ENCODE data around the gene SLC1A2.

SLC1A2 gene

DNA sequence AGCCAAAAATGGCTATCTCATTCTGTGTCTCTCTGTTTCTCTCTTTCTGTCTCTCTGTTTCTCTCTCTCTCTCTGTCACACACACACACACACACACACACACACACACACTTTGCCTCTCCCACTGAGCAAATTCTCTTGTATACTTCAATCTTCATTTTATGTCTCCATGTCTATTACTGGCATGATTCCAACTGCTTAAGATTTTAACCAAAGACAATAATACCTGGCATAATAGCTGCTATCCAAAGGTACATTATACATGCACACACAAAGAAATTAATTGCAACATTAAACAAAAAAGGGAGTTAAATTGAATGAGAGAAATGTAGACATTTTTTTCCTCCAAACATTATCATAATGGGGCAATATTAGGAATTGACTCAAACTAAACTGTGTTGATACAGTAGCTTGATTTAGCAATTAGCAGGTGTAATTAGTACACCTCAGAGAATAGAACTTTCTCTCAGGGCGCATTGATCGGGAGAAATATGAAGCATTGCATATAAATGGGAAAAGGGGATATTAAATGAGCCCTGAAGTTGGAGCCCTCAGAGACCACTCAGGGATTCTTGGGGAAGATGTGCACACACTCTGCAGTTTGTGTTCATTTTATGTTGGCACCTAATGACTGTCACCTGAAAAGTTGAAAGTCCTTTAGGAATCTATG is 17.4 kb upstream of the SLC1A2 start:
- Histone ChIP-seq H3K14ac (ENCODE audit: low read length) (no peak overlapping the region), H2BK15ac (ENCODE audit: low read length) (no peak overlapping the region), H3K79me1 (ENCODE audit: low read depth, low read length) (peaks cover 2% of the 10 kb centered on the region), H3K27me3 (ENCODE audit: control insufficient read depth in 3 of 3, insufficient read depth in 3 of 3, low read depth in 1 of 3, low read length in 3 of 3) (peaks cover 0 to 9% (median 2%) of the 10 kb centered on the region in 3 experiments), H3K36me3 (replicated peaks in 1 of 2; ENCODE audit: control insufficient read depth in 2 of 2, insufficient read depth in 2 of 2, low read length in 2 of 2) (peaks cover 0 to 22% of the 10 kb centered on the region in 2 donors), H3K9ac (ENCODE audit: low read depth, low read length, poor library complexity) (no peak overlapping the region), H3K4me2 (ENCODE audit: insufficient read depth, low read length, poor library complexity, severe bottlenecking) (no peak overlapping the region), H2BK12ac (ENCODE audit: low read length) (no peak overlapping the region), H2AFZ (ENCODE audit: low read length) (no peak overlapping the region), H2AK5ac (ENCODE audit: low read depth, low read length) (no peak overlapping the region), H2BK5ac (ENCODE audit: low read length) (no peak overlapping the region), H3K4me3 (ENCODE audit: low read length in 2 of 2) (no peak overlapping the region), H3K27ac (replicated peaks; ENCODE audit: low read length) (no peak overlapping the region), H4K8ac (ENCODE audit: low read depth, low read length) (no peak overlapping the region), H3K18ac (ENCODE audit: low read length) (no peak overlapping the region), H3K9me3 (replicated peaks in 1 of 2; ENCODE audit: control insufficient read depth in 2 of 2, insufficient read depth in 1 of 2, low read depth in 1 of 2, low read length in 2 of 2) (no peaks in the 10 kb centered on the region), H3K23ac (ENCODE audit: low read depth, low read length, poor library complexity) (no peak overlapping the region), H4K91ac (ENCODE audit: low read depth, low read length, poor library complexity) (no peak overlapping the region), H3K4ac (ENCODE audit: low read length) (no peak overlapping the region), H3K4me1 (ENCODE audit: control insufficient read depth in 2 of 2, insufficient read depth in 1 of 2, low read depth in 1 of 2, low read length in 2 of 2) (no peaks in the 10 kb centered on the region), H2BK120ac (ENCODE audit: low read depth, low read length) (no peak overlapping the region)
- no peak for DNase-seq (ENCODE audit: low spot score)
- no CpG with 5 or more reads among the region's 2 CpGs for WGBS, 2 donors (ENCODE audit: extremely low coverage in 2 of 2, insufficient read length in 2 of 2, insufficient replicate concordance in 1 of 2)

DNA sequence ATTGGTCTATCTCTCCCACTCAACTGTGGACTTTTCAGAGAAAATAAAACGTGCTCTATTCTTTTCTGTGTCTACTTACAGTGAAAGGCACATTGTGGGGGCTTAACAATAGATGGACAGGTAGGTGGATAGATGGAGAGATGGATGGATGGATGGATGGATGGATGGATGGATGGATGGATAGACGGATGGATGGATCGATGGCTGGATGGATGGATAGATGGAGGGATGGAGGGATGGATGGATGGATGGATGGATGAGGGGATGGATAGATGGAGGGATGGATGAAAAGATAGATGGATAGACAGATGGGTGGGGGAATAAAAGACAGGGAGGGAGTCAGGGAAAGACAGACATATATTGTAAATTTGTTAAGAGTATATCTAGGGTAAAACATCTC is 14.2 kb upstream of the SLC1A2 start:
- Histone ChIP-seq H2BK5ac (ENCODE audit: low read length) (no peak overlapping the region), H2AK5ac (ENCODE audit: low read depth, low read length) (no peak overlapping the region), H3K23ac (ENCODE audit: low read depth, low read length, poor library complexity) (no peak overlapping the region), H3K18ac (ENCODE audit: low read length) (no peak overlapping the region), H3K9ac (ENCODE audit: low read depth, low read length, poor library complexity) (no peak overlapping the region), H3K27me3 (ENCODE audit: control insufficient read depth in 3 of 3, insufficient read depth in 3 of 3, low read depth in 1 of 3, low read length in 3 of 3) (peaks cover 0 to 4% (median 2%) of the 10 kb centered on the region in 3 experiments), H4K8ac (ENCODE audit: low read depth, low read length) (no peak overlapping the region), H3K9me3 (replicated peaks in 1 of 2; ENCODE audit: control insufficient read depth in 2 of 2, insufficient read depth in 1 of 2, low read depth in 1 of 2, low read length in 2 of 2) (no peaks in the 10 kb centered on the region), H2AFZ (ENCODE audit: low read length) (no peak overlapping the region), H3K14ac (ENCODE audit: low read length) (no peak overlapping the region), H2BK15ac (ENCODE audit: low read length) (no peak overlapping the region), H2BK12ac (ENCODE audit: low read length) (no peak overlapping the region), H3K36me3 (replicated peaks in 1 of 2; ENCODE audit: control insufficient read depth in 2 of 2, insufficient read depth in 2 of 2, low read length in 2 of 2) (peaks cover 0 to 31% of the 10 kb centered on the region in 2 donors), H3K4me2 (ENCODE audit: insufficient read depth, low read length, poor library complexity, severe bottlenecking) (no peak overlapping the region), H3K27ac (replicated peaks; ENCODE audit: low read length) (no peak overlapping the region), H3K4me1 (ENCODE audit: control insufficient read depth in 2 of 2, insufficient read depth in 1 of 2, low read depth in 1 of 2, low read length in 2 of 2) (no peaks in the 10 kb centered on the region), H3K4me3 (ENCODE audit: low read length in 2 of 2) (no peak overlapping the region), H4K91ac (ENCODE audit: low read depth, low read length, poor library complexity) (no peak overlapping the region), H3K79me1 (ENCODE audit: low read depth, low read length) (peaks cover 2% of the 10 kb centered on the region), H2BK120ac (ENCODE audit: low read depth, low read length) (no peak overlapping the region), H3K4ac (ENCODE audit: low read length) (no peak overlapping the region)
- DNase-seq (ENCODE audit: low spot score): no peak
- 100% methylated on average over 2 of the region's 3 CpGs; no CpG with 5 or more reads in 1 of the 2 donors for WGBS, 2 donors (ENCODE audit: extremely low coverage in 2 of 2, insufficient read length in 2 of 2, insufficient replicate concordance in 1 of 2)

DNA sequence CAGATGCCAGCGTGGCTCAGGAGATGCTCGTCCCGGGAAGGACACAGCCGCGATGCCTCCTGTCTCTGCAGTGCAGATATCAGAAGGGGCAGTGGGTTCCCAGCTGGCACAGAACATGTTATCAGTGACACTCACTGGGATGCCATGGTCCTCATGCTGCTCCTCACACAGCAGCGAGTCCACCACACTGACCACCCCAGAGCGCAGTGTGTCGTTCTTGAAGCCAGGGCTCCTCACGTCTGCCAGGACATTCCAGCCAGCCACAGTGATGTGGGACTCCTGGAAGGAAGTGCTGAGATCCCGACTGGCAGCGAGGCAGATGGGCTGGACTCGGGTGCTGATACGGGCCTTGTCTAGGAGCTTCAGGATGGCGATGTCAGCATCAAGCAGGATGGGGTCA is 13.1 kb upstream of the SLC1A2 start:
- Histone ChIP-seq H3K23ac (ENCODE audit: low read depth, low read length, poor library complexity) (no peak overlapping the region), H3K79me1 (ENCODE audit: low read depth, low read length) (peaks cover 2% of the 10 kb centered on the region), H3K9ac (ENCODE audit: low read depth, low read length, poor library complexity) (peak overlapping the region; percentile 36), H3K4me1 (ENCODE audit: control insufficient read depth in 2 of 2, insufficient read depth in 1 of 2, low read depth in 1 of 2, low read length in 2 of 2) (no peaks in the 10 kb centered on the region), H3K36me3 (replicated peaks in 1 of 2; ENCODE audit: control insufficient read depth in 2 of 2, insufficient read depth in 2 of 2, low read length in 2 of 2) (peaks cover 0 to 31% of the 10 kb centered on the region in 2 donors), H3K14ac (ENCODE audit: low read length) (no peak overlapping the region), H3K18ac (ENCODE audit: low read length) (no peak overlapping the region), H2BK15ac (ENCODE audit: low read length) (no peak overlapping the region), H3K27ac (replicated peaks; ENCODE audit: low read length) (no peak overlapping the region), H4K91ac (ENCODE audit: low read depth, low read length, poor library complexity) (no peak overlapping the region), H3K4ac (ENCODE audit: low read length) (no peak overlapping the region), H3K9me3 (replicated peaks in 1 of 2; ENCODE audit: control insufficient read depth in 2 of 2, insufficient read depth in 1 of 2, low read depth in 1 of 2, low read length in 2 of 2) (no peaks in the 10 kb centered on the region), H3K4me3 (ENCODE audit: low read length in 2 of 2) (no peak overlapping the region), H3K27me3 (ENCODE audit: control insufficient read depth in 3 of 3, insufficient read depth in 3 of 3, low read depth in 1 of 3, low read length in 3 of 3) (peaks cover 0 to 4% (median 2%) of the 10 kb centered on the region in 3 experiments), H2BK5ac (ENCODE audit: low read length) (no peak overlapping the region), H2AK5ac (ENCODE audit: low read depth, low read length) (no peak overlapping the region), H4K8ac (ENCODE audit: low read depth, low read length) (no peak overlapping the region), H2BK120ac (ENCODE audit: low read depth, low read length) (no peak overlapping the region), H3K4me2 (ENCODE audit: insufficient read depth, low read length, poor library complexity, severe bottlenecking) (no peak overlapping the region), H2BK12ac (ENCODE audit: low read length) (no peak overlapping the region), H2AFZ (ENCODE audit: low read length) (no peak overlapping the region)
- WGBS, 2 donors (ENCODE audit: extremely low coverage in 2 of 2, insufficient read length in 2 of 2, insufficient replicate concordance in 1 of 2): no CpG with 5 or more reads among the region's 14 CpGs
- DNase-seq (ENCODE audit: low spot score): no peak

DNA sequence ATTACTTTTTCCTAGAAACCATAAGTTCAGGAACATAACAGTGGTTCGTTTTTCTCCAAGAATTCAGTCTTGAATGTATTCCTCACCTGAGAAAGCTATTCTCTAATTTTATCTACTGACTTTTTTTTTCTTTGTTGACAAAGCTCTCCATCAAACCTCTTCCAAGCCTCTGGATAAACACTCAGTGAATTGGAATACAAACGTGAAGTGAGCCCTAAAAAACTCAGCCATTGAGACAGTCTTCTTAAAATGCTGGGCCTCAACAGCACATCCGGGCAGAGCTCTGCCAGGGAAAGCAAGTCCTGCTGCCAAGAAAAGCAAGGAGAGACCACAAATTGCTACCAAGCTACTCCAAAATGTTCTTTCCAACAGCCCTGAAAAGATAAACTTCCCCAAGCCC is 7.7 kb upstream of the SLC1A2 start:
- no CpG with 5 or more reads among the region's 3 CpGs for WGBS, 2 donors (ENCODE audit: extremely low coverage in 2 of 2, insufficient read length in 2 of 2, insufficient replicate concordance in 1 of 2)
- Histone ChIP-seq H4K8ac (ENCODE audit: low read depth, low read length) (no peak overlapping the region), H3K23ac (ENCODE audit: low read depth, low read length, poor library complexity) (no peak overlapping the region), H4K91ac (ENCODE audit: low read depth, low read length, poor library complexity) (no peak overlapping the region), H3K18ac (ENCODE audit: low read length) (no peak overlapping the region), H3K4me2 (ENCODE audit: insufficient read depth, low read length, poor library complexity, severe bottlenecking) (no peak overlapping the region), H3K9ac (ENCODE audit: low read depth, low read length, poor library complexity) (no peak overlapping the region), H2BK15ac (ENCODE audit: low read length) (no peak overlapping the region), H3K4ac (ENCODE audit: low read length) (no peak overlapping the region), H2BK12ac (ENCODE audit: low read length) (no peak overlapping the region), H3K14ac (ENCODE audit: low read length) (no peak overlapping the region), H2AFZ (ENCODE audit: low read length) (no peak overlapping the region), H2BK5ac (ENCODE audit: low read length) (no peak overlapping the region), H3K27me3 (ENCODE audit: control insufficient read depth in 3 of 3, insufficient read depth in 3 of 3, low read depth in 1 of 3, low read length in 3 of 3) (peaks cover 0 to 35% (median 0%) of the 10 kb centered on the region in 3 experiments), H3K4me1 (ENCODE audit: control insufficient read depth in 2 of 2, insufficient read depth in 1 of 2, low read depth in 1 of 2, low read length in 2 of 2) (no peaks in the 10 kb centered on the region), H2BK120ac (ENCODE audit: low read depth, low read length) (no peak overlapping the region), H2AK5ac (ENCODE audit: low read depth, low read length) (no peak overlapping the region), H3K27ac (replicated peaks; ENCODE audit: low read length) (no peak overlapping the region), H3K79me1 (ENCODE audit: low read depth, low read length) (no peaks in the 10 kb centered on the region), H3K36me3 (replicated peaks in 1 of 2; ENCODE audit: control insufficient read depth in 2 of 2, insufficient read depth in 2 of 2, low read length in 2 of 2) (peaks cover 0 to 18% of the 10 kb centered on the region in 2 donors), H3K4me3 (ENCODE audit: low read length in 2 of 2) (no peak overlapping the region), H3K9me3 (replicated peaks in 1 of 2; ENCODE audit: control insufficient read depth in 2 of 2, insufficient read depth in 1 of 2, low read depth in 1 of 2, low read length in 2 of 2) (no peaks in the 10 kb centered on the region)
- no peak for DNase-seq (ENCODE audit: low spot score)
